Stimulated activated CD4-positive, alpha-beta T cell treated with anti-CD3 and anti-CD28 coated beads, Interleukin-1b, Interleukin-23, amount 100 ng/mL, for 1 hour (primary cell): ENCODE measurements around the gene BGLAP.
A peak's percentile ranks its signal among the peaks of the same experiment; 100 is the strongest.

Experiments
- DNase-seq, 2 donors: peaks; one replicate each; pipeline ENCODE4 v3.0.0-alpha.2; 2020; ENCODE audit warnings: low read depth in 2 of 2

Gene BGLAP

GRCh38 chr1:156257711-156258110, 15.7 kb downstream of the BGLAP start:
- no peak for DNase-seq

- no peak for DNase-seq
These were observed 16.9 kb downstream of the BGLAP start for GRCh38 chr1:156258859-156259258.

GRCh38 chr1:156259805-156260204, 17.8 kb downstream of the BGLAP start:
- DNase-seq = no peak

GRCh38 chr1:156260896-156261295, 18.9 kb downstream of the BGLAP start:
- no peak for DNase-seq

- no peak for DNase-seq
These were observed 20.7 kb downstream of the BGLAP start for GRCh38 chr1:156262461-156263287.

- no peak for DNase-seq
These were observed 21.3 kb downstream of the BGLAP start for GRCh38 chr1:156263288-156263655.

- DNase-seq = no peak
These were observed 24.1 kb downstream of the BGLAP start for GRCh38 chr1:156266051-156266450.

GRCh38 chr1:156268336-156268735, 26.4 kb downstream of the BGLAP start:
- DNase-seq = no peak

- DNase-seq = no peak
These were observed 28.3 kb downstream of the BGLAP start for GRCh38 chr1:156270314-156270713.

- no peak for DNase-seq
These were observed 34.5 kb downstream of the BGLAP start for GRCh38 chr1:156276532-156276931.

GRCh38 chr1:156276966-156277381, 35.0 kb downstream of the BGLAP start:
- no peak for DNase-seq

- no peak for DNase-seq
These were observed 37.9 kb downstream of the BGLAP start for GRCh38 chr1:156279837-156280236.

GRCh38 chr1:156281281-156281680, 39.3 kb downstream of the BGLAP start:
- peak in 1 of 2 donors; percentile 17 for DNase-seq

- DNase-seq = no peak
These were observed 39.9 kb downstream of the BGLAP start for GRCh38 chr1:156281693-156282478.

- DNase-seq = peak; percentile 79 to 88
These were observed 40.7 kb downstream of the BGLAP start, which contains the start of gene SMG5 for GRCh38 chr1:156282479-156283222. SMG5 (minus strand) TSS chr1:156282825; CDS start chr1:156282680, 145 bp downstream.

- DNase-seq = no peak
These were observed 41.5 kb downstream of the BGLAP start for GRCh38 chr1:156283521-156283920.

- DNase-seq = no peak
These were observed 42.1 kb downstream of the BGLAP start, which contains the start of gene TMEM79 for GRCh38 chr1:156284112-156284511. TMEM79 (plus strand) TSS chr1:156284325; CDS start chr1:156285227, 902 bp downstream.

- DNase-seq = no peak
These were observed 42.8 kb downstream of the BGLAP start for GRCh38 chr1:156284757-156285156.

GRCh38 chr1:156285437-156285836, 43.5 kb downstream of the BGLAP start:
- DNase-seq = no peak

GRCh38 chr1:156286061-156286460, 44.1 kb downstream of the BGLAP start:
- DNase-seq = no peak

GRCh38 chr1:156289857-156290256, 47.9 kb downstream of the BGLAP start:
- no peak for DNase-seq
